ENCODE measurements around the gene SSC4D. TPM values are rescaled to one million over a fixed set of nuclear protein-coding genes. Genes with fewer than 3 reads are reported as not detected.
A peak's percentile ranks its signal among the peaks of the same experiment; 100 is the strongest.

SSC4D gene
- total RNA-seq, 1 experiment from 2014 or later, result 14.8 TPM

GRCh38 chr7:76353744-76354143 is 55.8 kb downstream of the SSC4D start:
- peaks cover 4% of the 10 kb centered on the region for H3K23me2 ChIP-seq (ENCODE audit: insufficient read length, low read depth, low read length, poor library complexity, severe bottlenecking)
- H3K9me3 ChIP-seq (ENCODE audit: control insufficient read depth, low read depth, low read length), result no peaks in the 10 kb centered on the region
- Mint-ChIP-seq H3K4me1 (peaks cover 40 to 44% of the 10 kb centered on the region in 2 experiments), H3K27me3 (ENCODE audit: low read depth) (no peaks in the 10 kb centered on the region), H3K27ac (no peak overlapping the region), H3K36me3 (ENCODE audit: insufficient read depth in 1 of 3, low read depth in 3 of 3) (peaks cover 72 to 87% (median 87%) of the 10 kb centered on the region in 3 experiments), H3K4me3 (no peak overlapping the region), H3K9me3 (peaks cover 0 to 4% of the 10 kb centered on the region in 2 experiments; a peak in 4 of 5 replicates)
- H4K8ac ChIP-seq (replicated peaks; ENCODE audit: insufficient read length, low read depth, low read length), result no peak overlapping the region
- H3K79me2 ChIP-seq (ENCODE audit: insufficient read depth, low read length), result peaks cover 86% of the 10 kb centered on the region
- H3K79me1 ChIP-seq (ENCODE audit: insufficient read depth, low read depth, low read length, poor library complexity, severe bottlenecking), result no peaks in the 10 kb centered on the region
- no peak overlapping the region for H2BK5ac ChIP-seq (ENCODE audit: insufficient read length, low read length)
- no peaks in the 10 kb centered on the region for H3K27me3 ChIP-seq (ENCODE audit: insufficient read depth, low read length)
- H3K27ac ChIP-seq (ENCODE audit: insufficient read length, low read depth, low read length), result no peak overlapping the region
- H3K56ac ChIP-seq (ENCODE audit: insufficient read length, low read depth, low read length), result no peak overlapping the region
- no peak overlapping the region for H3T11ph ChIP-seq (ENCODE audit: low read length)
- no peak overlapping the region for H2AFZ ChIP-seq (ENCODE audit: low read length)
- H3K18ac ChIP-seq (ENCODE audit: insufficient read length, low read depth, low read length), result no peak overlapping the region
- no peak overlapping the region for H2BK15ac ChIP-seq (ENCODE audit: low read depth, low read length)
- no peak overlapping the region for H2BK20ac ChIP-seq (ENCODE audit: low read depth, low read length, poor library complexity, severe bottlenecking)
- DNase-seq, result no peak
- H3K23ac ChIP-seq (ENCODE audit: insufficient read length, low read depth, low read length), result no peak overlapping the region
- no peak overlapping the region for H2AK5ac ChIP-seq (ENCODE audit: insufficient read length, low read length)
- no peak overlapping the region for H3K14ac ChIP-seq (ENCODE audit: insufficient read depth, low read length)
- no peak overlapping the region for H3K4ac ChIP-seq (ENCODE audit: low read depth, low read length)
- H3K4me2 ChIP-seq (ENCODE audit: insufficient read depth, insufficient read length, low read length), result no peak overlapping the region
- H2BK12ac ChIP-seq (ENCODE audit: insufficient read length, low read depth, low read length), result no peak overlapping the region
- H4K5ac ChIP-seq (ENCODE audit: insufficient read length, low read depth, low read length), result no peak overlapping the region
- no CpG with 5 or more reads among the region's 5 CpGs for WGBS (ENCODE audit: extremely low coverage, insufficient read length, low lambda C conversion rate)
- no peak for TF ChIP-seq CTCF (conservative IDR thresholded peaks at IDR 0.05)
- peaks cover 5% of the 10 kb centered on the region; the same call in 1 of the 2 replicates for H3K4me1 ChIP-seq (ENCODE audit: insufficient read depth, low read length)
- no peak overlapping the region for H3K9ac ChIP-seq (ENCODE audit: extremely low read depth, insufficient read length, low read length)
- H4K91ac ChIP-seq (ENCODE audit: insufficient read length, low read depth, low read length), result no peak overlapping the region
- H2BK120ac ChIP-seq (ENCODE audit: low read depth, low read length, poor library complexity, severe bottlenecking), result peak overlapping the region; percentile 41
- H4K20me1 ChIP-seq (ENCODE audit: control insufficient read depth, insufficient read depth, insufficient read length), result no peaks in the 10 kb centered on the region

Data from H9 (cell line).